Occipital lobe (tissue), 2 donors: Measurements from ENCODE around the gene KRTAP19-6. TPM values are rescaled to one million over a fixed set of nuclear protein-coding genes. Genes with fewer than 3 reads are reported as not detected.
"Not testable (repeated sequence)": the region's sequence is repeated elsewhere in the genome, so short reads cannot be mapped to it uniquely, and the experiment has no call there.

ENCODE experiments used
- DNase-seq: peaks from one replicate; lab custom pipeline; 2025; lab: John Stamatoyannopoulos, UW
- total RNA-seq: library from RNA; depleted of rRNA; stranded (reverse); fragments of >200 nt; gene quantifications from one replicate; pipeline ENCODE4 v1.2.3, GENCODE V29; 2014

Gene KRTAP19-6
- not detected for total RNA-seq

- DNase-seq, result no peak
Measured at GRCh38 chr21:30541764-30542163, at the start of gene KRTAP19-6. TSS of gene KRTAP19-6 (minus strand) at chr21:30541864. CDS start at chr21:30541833, 31 bp downstream.

DNA sequence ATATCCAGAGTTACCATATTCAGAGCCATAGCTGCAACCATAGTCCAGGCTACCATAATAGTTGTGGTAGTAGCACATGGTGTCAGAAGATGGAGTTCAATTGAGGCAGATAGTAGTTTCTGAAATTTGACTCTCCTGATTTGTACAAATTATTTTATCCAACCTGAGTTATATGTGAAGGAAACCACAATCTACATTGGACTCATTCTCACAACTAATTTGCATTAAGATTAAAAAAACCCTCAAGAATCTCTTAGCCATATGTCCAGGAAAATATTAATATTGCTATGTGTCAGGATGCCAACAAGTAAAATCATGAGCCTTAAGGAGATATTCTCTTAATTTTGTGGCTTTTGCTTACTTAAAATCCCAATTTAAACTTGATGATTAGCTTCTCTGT is 48.6 kb upstream of the KRTAP19-6 start, which contains the start of gene KRTAP22-2:
Gene KRTAP22-2, minus strand, starts transcription at position 101 of the 400 bp plus-strand sequence.
- no peak for DNase-seq

GRCh38 chr21:30582870-30583269 is 41.2 kb upstream of the KRTAP19-6 start:
- no peak for DNase-seq

DNA sequence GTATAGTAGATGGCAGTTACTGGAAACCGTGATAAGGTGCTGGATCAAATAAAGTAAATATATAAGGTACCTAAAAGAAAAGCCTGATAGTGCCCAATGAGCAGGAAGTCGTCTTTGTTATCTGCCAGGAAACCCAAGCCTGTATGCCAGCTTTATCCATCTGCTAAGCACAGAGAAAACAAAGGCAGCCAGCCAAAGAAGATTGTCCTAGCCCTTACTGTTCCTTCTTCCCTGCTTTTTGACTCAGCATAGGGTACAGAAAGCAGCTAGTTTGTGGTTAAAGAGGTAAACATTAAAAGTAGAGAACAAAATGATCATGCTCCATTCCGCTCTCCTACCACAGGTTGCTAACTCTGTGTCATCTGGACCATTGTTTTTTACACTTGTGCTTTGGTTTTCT is 38.5 kb upstream of the KRTAP19-6 start:
- DNase-seq, result no peak

GRCh38 chr21:30579346-30579745 is 37.7 kb upstream of the KRTAP19-6 start:
- no peak for DNase-seq

- DNase-seq, result no peak
Measured at GRCh38 chr21:30577766-30578165, 36.1 kb upstream of the KRTAP19-6 start.

GRCh38 chr21:30567617-30568016 is 26.0 kb upstream of the KRTAP19-6 start:
- no peak for DNase-seq

- no peak for DNase-seq
Measured at GRCh38 chr21:30563630-30564029, 22.0 kb upstream of the KRTAP19-6 start.

- DNase-seq, result no peak
Measured at GRCh38 chr21:30563072-30563471, 21.4 kb upstream of the KRTAP19-6 start.

DNA sequence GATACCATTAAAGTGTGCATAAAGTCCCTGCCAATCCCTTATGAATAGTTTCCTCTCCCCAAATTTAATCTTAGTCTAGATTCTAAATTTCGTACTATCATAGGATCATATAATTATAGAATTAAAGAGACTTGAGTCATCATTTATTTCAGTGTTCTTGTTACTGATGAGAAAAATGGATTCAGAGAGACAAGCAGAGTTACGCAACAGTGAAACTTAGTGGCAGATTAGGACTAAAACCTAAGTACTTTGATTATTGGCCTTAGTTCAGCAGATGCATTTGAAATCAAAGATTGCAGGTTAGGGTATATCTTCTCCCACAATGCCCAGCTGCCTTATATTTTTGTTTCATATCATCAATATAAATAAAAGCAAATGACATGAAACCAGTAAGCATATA is 20.3 kb upstream of the KRTAP19-6 start:
- DNase-seq, result no peak

DNA sequence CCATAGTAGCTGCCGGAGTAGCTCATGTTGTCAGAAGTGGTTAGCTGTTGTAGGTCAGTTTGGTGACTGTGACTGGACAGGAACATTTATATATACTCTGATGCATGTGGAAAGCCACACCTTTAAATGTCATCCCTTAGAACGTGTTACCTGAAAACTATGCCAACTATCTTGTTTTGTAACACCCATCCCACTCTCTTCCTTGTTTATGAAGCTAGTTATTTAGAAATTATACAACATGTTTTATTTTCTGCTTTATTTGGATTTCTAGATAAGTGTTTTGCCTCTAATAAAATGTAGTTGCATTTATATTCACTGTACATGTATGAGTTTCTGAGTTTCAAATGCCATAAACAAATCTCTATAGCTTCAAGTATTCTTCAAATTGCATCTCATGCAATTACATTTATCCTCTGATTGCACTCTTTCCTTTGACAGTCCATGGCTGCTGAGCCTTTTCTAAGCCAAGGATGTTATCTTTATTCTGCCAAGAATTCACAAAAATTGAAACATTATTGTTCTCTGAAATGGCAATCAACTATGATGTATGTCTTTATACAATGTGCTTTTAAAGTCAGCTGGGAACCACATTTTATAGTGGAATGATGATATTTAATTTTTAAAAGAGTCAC is 19.7 kb upstream of the KRTAP19-6 start, which contains the start of gene KRTAP19-7:
Gene KRTAP19-7, minus strand, starts transcription at position 51 of the 632 bp plus-strand sequence. Its CDS starts 25 bp downstream, at position 26.
- no peak for DNase-seq

- DNase-seq, result no peak
Measured at GRCh38 chr21:30555095-30555494, 13.4 kb upstream of the KRTAP19-6 start.

DNA sequence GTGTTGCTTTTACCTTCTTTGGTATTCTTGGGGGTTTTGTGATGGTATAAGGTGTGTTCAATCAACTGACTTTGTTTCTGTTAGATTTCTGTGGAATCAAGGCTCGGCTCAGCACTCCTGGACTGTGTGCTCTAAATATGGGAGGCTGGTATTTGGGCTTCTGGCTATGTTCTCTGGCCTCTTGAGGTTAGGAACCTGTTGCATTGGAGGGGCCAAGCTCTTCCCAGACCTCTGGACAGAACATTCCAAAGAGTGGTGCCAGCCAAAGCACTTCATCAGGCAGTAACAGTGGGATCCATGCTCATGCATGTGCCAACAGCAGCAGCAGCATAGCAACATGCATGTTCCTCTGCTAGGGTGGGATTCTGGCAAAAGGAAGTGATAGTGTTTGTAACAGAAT is 11.1 kb upstream of the KRTAP19-6 start:
- no peak for DNase-seq

GRCh38 chr21:30518876-30519275 is 22.8 kb downstream of the KRTAP19-6 start:
- no peak for DNase-seq

DNA sequence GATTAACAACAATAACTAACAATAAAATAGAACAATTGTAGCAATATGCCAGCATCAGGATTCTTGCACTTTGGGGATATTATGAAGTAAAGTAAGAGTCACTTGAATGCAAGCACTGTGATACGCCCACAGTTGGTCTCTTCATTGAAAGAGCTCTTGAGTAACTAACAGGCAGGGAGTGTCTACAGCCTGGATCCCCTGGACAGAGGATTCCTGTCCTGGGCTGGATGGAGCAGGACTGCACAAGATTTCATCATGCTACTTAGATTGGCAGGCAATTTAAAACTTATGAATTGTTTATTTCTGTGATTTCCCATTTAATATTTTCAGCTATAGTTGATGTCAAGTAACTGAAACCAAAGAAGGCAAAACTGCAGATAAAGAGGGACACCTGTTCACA is 26.0 kb downstream of the KRTAP19-6 start:
- DNase-seq, result no peak

DNA sequence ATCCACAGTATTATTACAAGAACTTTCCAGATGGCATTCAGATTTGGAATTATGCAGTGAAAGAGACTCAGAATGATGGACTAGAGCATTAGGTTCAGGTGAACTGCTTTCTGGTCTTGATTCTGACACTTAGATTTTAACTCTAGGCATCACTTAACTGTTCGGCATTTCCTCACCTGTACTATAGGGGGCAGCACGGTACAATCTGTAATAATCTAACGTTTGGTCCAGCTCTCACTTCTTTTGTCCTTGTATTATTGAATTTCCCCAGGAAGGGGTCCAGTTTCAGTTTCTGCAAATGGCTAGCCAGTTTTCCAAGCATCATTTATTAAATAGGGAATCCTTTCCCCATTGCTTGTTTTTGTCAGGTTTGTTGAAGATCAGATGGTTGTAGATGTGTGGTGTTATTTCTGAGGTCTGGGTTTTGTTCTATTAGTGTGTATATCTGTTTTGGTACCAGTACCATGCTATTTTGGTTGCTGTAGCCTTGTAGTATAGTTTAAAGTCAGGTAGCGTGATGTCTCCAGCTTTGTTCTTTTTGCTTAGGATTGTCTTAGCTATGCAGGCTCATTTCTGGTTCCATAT is 36.0 kb downstream of the KRTAP19-6 start:
- not testable (repeated sequence) for DNase-seq

GRCh38 chr21:30502041-30502440 is 39.6 kb downstream of the KRTAP19-6 start, which contains the start of gene KRTAP19-5:
TSS of gene KRTAP19-5 (minus strand) at chr21:30502141. CDS start at chr21:30502090, 51 bp downstream.
- no peak for DNase-seq

DNA sequence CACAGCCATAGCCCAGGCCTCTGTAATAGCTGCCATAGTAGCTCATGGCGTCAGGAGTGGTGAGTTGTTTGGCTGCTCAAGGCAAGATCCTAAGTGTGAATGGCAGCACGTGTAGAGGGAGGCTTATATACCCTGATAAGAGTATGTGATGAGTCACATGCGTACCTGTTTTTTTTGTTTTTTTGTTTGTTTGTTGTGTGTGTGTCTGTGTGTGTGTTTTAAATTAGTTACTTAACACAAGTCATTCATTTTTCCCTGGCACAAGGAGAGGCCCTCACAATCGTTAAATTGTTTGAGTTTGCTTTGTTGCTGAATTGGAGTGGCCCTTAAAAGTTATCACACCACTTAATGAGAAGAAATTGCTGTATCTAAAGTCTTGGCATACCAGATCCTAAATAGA is 44.6 kb downstream of the KRTAP19-6 start, which contains the start of gene KRTAP19-4:
Gene KRTAP19-4, minus strand, starts transcription at position 101 of the 400 bp plus-strand sequence. Its CDS starts 55 bp downstream, at position 46.
- no peak for DNase-seq

DNA sequence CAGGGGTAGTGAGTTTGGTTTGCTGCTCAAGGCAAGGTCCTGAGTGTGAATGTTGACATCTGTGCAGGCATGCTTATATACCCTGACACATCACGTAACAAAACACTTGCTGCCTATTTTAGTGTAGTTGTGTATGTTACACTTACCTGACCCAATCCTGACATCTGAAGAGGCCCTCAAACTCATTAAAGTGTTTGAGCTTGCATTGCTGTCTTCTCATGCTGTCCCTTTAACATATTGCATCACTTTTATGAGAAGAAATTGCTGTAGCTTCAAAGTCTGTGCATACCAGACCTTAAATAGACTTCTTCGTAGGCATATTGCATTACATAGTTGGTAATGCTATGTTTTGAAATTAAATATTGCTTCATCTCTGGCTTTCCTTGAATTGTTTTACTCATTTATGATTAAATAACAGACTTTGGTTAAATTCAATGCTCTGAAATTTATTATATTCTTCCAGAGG is 49.7 kb downstream of the KRTAP19-6 start, which contains the start of gene KRTAP19-3:
Gene KRTAP19-3, minus strand, starts transcription at position 51 of the 466 bp plus-strand sequence. CDS start 56 bp downstream, outside the sequence.
- no peak for DNase-seq
